A549 (cell line): ENCODE results near the gene TBC1D10B.

Experiments
- BHLHE40 ChIP-seq: IDR thresholded peaks from 2 replicates; pipeline ENCODE4 v1.6.1; 2012; ENCODE audit warnings: low read depth, low read length, inconsistent platforms
- CEBPB ChIP-seq, 2 experiments: fragments of >200 bp in 1 of 2; sonication (Bioruptor Twin) in 1 of 2; formaldehyde crosslinking in 1 of 2; IDR thresholded peaks; 2 replicates each; pipeline ENCODE4 v1.6.1; 2012 to 2016
- CTCF ChIP-seq: fragments of >200 bp; sonication (Bioruptor Twin); formaldehyde crosslinking; IDR thresholded peaks from 3 replicates; pipeline ENCODE4 v1.5.1; 2016
- EP300 ChIP-seq, 2 experiments: fragments of >200 bp; sonication (Bioruptor Twin); formaldehyde crosslinking; IDR thresholded peaks; 2 replicates in 1 of 2; 3 replicates in 1 of 2; pipeline ENCODE4 v1.6.1; 2016 to 2017
- FOSB ChIP-seq: fragments of 250-450 bp; sonication (Bioruptor Pico); IDR thresholded peaks from 2 replicates; pipeline ENCODE4 v1.5.0; 2020; ENCODE audit warnings: mild to moderate bottlenecking, moderate library complexity
- JUN ChIP-seq, 2 experiments: fragments of >200 bp; sonication (Bioruptor Twin); formaldehyde crosslinking; IDR thresholded peaks; 2 replicates in 1 of 2; 3 replicates in 1 of 2; pipeline ENCODE4 v1.6.1; 2016 to 2017
- JUNB ChIP-seq: fragments of >200 bp; sonication (Bioruptor Twin); formaldehyde crosslinking; IDR thresholded peaks from 2 replicates; pipeline ENCODE4 v1.6.1; 2016
- NR3C1 ChIP-seq: fragments of >200 bp; sonication (Bioruptor Twin); formaldehyde crosslinking; IDR thresholded peaks from 3 replicates; pipeline ENCODE4 v1.6.1; 2017
- POLR2A ChIP-seq: IDR thresholded peaks from 2 replicates; pipeline ENCODE4 v1.6.1; 2012; ENCODE audit warnings: mild to moderate bottlenecking, low read length
- RAD21 ChIP-seq, 2 experiments: fragments of >200 bp in 1 of 2; sonication (Bioruptor Twin) in 1 of 2; formaldehyde crosslinking in 1 of 2; IDR thresholded peaks in 1 of 2; conservative IDR thresholded peaks in 1 of 2; 2 replicates in 1 of 2; 3 replicates in 1 of 2; pipeline ENCODE4 v1.6.1; 2012 to 2018; ENCODE audit warnings: inconsistent platforms in 1 of 2
- RARB ChIP-seq: fragments of 250-450 bp; sonication (Bioruptor Pico); IDR thresholded peaks from 2 replicates; pipeline ENCODE4 v1.8.0; 2021; ENCODE audit warnings: mild to moderate bottlenecking, moderate library complexity
- RCOR1 ChIP-seq: fragments of 150-350 bp; IDR thresholded peaks from 2 replicates; pipeline ENCODE4 v1.6.1; 2014; ENCODE audit warnings: antibody characterized with exemption, low read length, low read depth
- REST ChIP-seq: fragments of 200-600 bp; sonication (generic); IDR thresholded peaks from 2 replicates; pipeline ENCODE4 v1.6.1; 2016; ENCODE audit warnings: antibody characterized with exemption, mild to moderate bottlenecking, moderate library complexity
- RFX5 ChIP-seq: fragments of 450-650 bp; IDR thresholded peaks from 2 replicates; pipeline ENCODE4 v1.7.1; 2014; ENCODE audit warnings: antibody characterized with exemption, mild to moderate bottlenecking, moderate library complexity

GRCh38 chr16:30354423-30355143 lies 15.7 kb downstream of the TBC1D10B start:
- TF ChIP-seq POLR2A = no peak
- no peak for TF ChIP-seq CTCF
- no peak for TF ChIP-seq JUNB
- no peak for TF ChIP-seq RARB (CRISPR knock-in tag)
- TF ChIP-seq BHLHE40 = no peak
- no peak for TF ChIP-seq EP300 (IDR thresholded peaks at IDR 0.05)
- no peak for TF ChIP-seq RFX5
- no peak for TF ChIP-seq REST
- no peak for TF ChIP-seq RCOR1
- TF ChIP-seq CEBPB (IDR thresholded peaks at IDR 0.05) = no peak
- TF ChIP-seq JUN (IDR thresholded peaks at IDR 0.05) = no peak
- no peak for TF ChIP-seq RAD21 (conservative IDR thresholded peaks at IDR 0.05 in 1 of 2, IDR thresholded peaks at IDR 0.05 in 1 of 2)
- TF ChIP-seq NR3C1 = no peak
- TF ChIP-seq FOSB (CRISPR knock-in tag) = no peak
